ENCODE data around the gene FLAD1. TPM values are rescaled to one million over a fixed set of nuclear protein-coding genes. Genes with fewer than 3 reads are reported as not detected.

Gene FLAD1
- total RNA-seq, result 10 to 100 TPM; 31.5 to 35.3 TPM

- Histone ChIP-seq H3K27ac (peak within 1 kb of the TSS; percentile 58 to 72), H3K36me3 (peaks cover 0 to 8% of the 10 kb centered on the region in 2 donors), H3K4me1 (replicated peaks) (peaks cover 6% of the 10 kb centered on the region), H3K4me3 (peak within 1 kb of the TSS; percentile 47 to 54), H3K27me3 (replicated peaks; ENCODE audit: insufficient read depth) (no peaks in the 10 kb centered on the region), H3K9me3 (no peaks in the 10 kb centered on the region)
- under 1% methylated on average over 26 of the region's 26 CpGs for WGBS
- TF ChIP-seq POLR2AphosphoS5 (IDR thresholded peaks at IDR 0.05) (peak; percentile 100), POLR2A (IDR thresholded peaks at IDR 0.05) (no peak), CTCF (IDR thresholded peaks at IDR 0.05) (peak in 1 of 4 experiments; percentile 26)
- DNase-seq (ENCODE audit: low spot score), result peak; percentile 99
- intact Hi-C loops (cut with DNase I), result no loop called here
These were observed at the start of gene FLAD1 for GRCh38 chr1:154982897-154983648. TSS of gene FLAD1 (plus strand) at chr1:154983344. CDS start at chr1:154983695, 351 bp downstream.

GRCh38 chr1:154934358-154934948, 48.7 kb upstream of the FLAD1 start:
- Histone ChIP-seq H3K27me3 (replicated peaks; ENCODE audit: insufficient read depth) (no peaks in the 10 kb centered on the region), H3K36me3 (no peaks in the 10 kb centered on the region), H3K27ac (no peak overlapping the region), H3K4me1 (replicated peaks) (peaks cover 8% of the 10 kb centered on the region), H3K4me3 (no peak overlapping the region), H3K9me3 (no peaks in the 10 kb centered on the region)
- TF ChIP-seq POLR2AphosphoS5 (IDR thresholded peaks at IDR 0.05) (no peak), CTCF (IDR thresholded peaks at IDR 0.05) (no peak), POLR2A (IDR thresholded peaks at IDR 0.05) (no peak)
- 97% methylated on average over 5 of the region's 5 CpGs for WGBS
- intact Hi-C loops (cut with DNase I), result no loop called here
- DNase-seq (ENCODE audit: low spot score), result no peak

- H3K4me1 ChIP-seq (replicated peaks), result peaks cover 12% of the 10 kb centered on the region
- H3K27me3 ChIP-seq (replicated peaks; ENCODE audit: insufficient read depth), result no peaks in the 10 kb centered on the region
- H3K4me3 ChIP-seq, result peak overlapping the region; percentile 66 to 69
- TF ChIP-seq POLR2AphosphoS5 (IDR thresholded peaks at IDR 0.05) (no peak), POLR2A (IDR thresholded peaks at IDR 0.05) (no peak), CTCF (IDR thresholded peaks at IDR 0.05) (no peak)
- whole genome bisulfite sequencing, result 27% methylated on average over 27 of the region's 27 CpGs
- peak overlapping the region; percentile 99 for H3K27ac ChIP-seq
- no peaks in the 10 kb centered on the region for H3K36me3 ChIP-seq
- H3K9me3 ChIP-seq, result no peaks in the 10 kb centered on the region
- intact Hi-C loops (cut with DNase I), result no loop called here
- no peak for DNase-seq (ENCODE audit: low spot score)
These were observed 47.2 kb upstream of the FLAD1 start for GRCh38 chr1:154935749-154936554.

- H3K4me1 ChIP-seq (replicated peaks), result peaks cover 19% of the 10 kb centered on the region
- H3K9me3 ChIP-seq, result no peaks in the 10 kb centered on the region
- peak within 1 kb of the TSS; percentile 99 for H3K27ac ChIP-seq
- no peaks in the 10 kb centered on the region for H3K27me3 ChIP-seq (replicated peaks; ENCODE audit: insufficient read depth)
- H3K4me3 ChIP-seq, result peak within 1 kb of the TSS; percentile 66 to 69
- DNase-seq (ENCODE audit: low spot score), result peak; percentile 96
- intact Hi-C loops (cut with DNase I), result no loop called here
- peak; percentile 63 for TF ChIP-seq POLR2AphosphoS5 (IDR thresholded peaks at IDR 0.05)
- TF ChIP-seq POLR2A (IDR thresholded peaks at IDR 0.05), result peak; percentile 70
- TF ChIP-seq CTCF (IDR thresholded peaks at IDR 0.05), result peak in 3 of 4 experiments; percentile 31 to 63 (median 57)
- no peaks in the 10 kb centered on the region for H3K36me3 ChIP-seq
- under 1% methylated on average over 44 of the region's 45 CpGs for WGBS
These were observed 46.5 kb upstream of the FLAD1 start, which contains the start of gene PMVK for GRCh38 chr1:154936555-154937084. TSS of gene PMVK (minus strand) at chr1:154936719. CDS start at chr1:154936685, 34 bp downstream.
